Amygdala (tissue), 56 donors: ENCODE data around the gene EIF2B4.

ENCODE experiments used
- DNase-seq, 56 donors: peaks; one replicate each; lab custom pipeline; 2025; lab: John Stamatoyannopoulos, UW

Gene EIF2B4

DNA sequence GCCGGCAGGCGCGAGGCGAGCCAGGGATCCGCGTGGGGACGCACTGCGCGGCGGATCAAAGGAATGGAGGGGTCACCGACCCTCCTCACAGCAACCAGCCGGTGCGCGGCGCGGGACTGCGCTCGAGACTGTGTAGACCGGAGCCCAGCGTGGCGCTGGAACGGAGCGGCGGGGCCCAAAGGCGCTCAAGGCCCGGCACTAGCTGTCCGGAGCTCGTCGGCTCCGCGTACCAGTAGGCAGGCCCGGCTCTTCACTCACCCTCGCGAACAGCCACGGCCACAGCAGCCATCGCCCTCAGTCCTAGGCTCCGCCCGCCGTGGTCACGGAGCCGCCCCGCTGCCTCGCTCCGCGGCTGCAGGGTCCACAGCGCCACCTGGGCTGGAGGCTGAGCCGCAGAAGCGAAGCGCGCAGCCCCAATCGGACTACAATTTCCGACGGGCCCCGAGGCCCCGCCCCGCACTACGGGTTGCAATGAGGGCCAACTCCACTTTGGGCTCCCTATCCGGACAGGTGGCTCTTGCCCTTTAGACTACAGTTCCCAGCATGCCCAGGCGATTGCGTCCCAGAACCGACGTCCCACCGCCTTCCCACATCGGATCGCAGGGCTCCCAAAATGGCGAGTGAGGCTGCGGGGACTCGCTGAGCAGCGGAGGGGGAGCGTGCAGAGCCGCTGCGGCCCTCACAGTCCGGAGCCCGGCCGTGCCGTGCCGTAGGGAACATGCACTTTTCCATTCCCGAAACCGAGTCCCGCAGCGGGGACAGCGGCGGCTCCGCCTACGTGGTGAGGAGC lies at the start of gene EIF2B4, which contains the start of gene SNX17:
EIF2B4 (minus strand) TSS at position 313 of the 790 bp plus-strand sequence; CDS start at position 289, 24 bp downstream.
SNX17 (plus strand) TSS at position 591 of the 790 bp plus-strand sequence; CDS start at position 719, 128 bp downstream.
- peak; percentile 53 to 100 (median 99) for DNase-seq

GRCh38 chr2:27416151-27416550 lies 46.0 kb upstream of the EIF2B4 start:
- DNase-seq, result no peak

DNA sequence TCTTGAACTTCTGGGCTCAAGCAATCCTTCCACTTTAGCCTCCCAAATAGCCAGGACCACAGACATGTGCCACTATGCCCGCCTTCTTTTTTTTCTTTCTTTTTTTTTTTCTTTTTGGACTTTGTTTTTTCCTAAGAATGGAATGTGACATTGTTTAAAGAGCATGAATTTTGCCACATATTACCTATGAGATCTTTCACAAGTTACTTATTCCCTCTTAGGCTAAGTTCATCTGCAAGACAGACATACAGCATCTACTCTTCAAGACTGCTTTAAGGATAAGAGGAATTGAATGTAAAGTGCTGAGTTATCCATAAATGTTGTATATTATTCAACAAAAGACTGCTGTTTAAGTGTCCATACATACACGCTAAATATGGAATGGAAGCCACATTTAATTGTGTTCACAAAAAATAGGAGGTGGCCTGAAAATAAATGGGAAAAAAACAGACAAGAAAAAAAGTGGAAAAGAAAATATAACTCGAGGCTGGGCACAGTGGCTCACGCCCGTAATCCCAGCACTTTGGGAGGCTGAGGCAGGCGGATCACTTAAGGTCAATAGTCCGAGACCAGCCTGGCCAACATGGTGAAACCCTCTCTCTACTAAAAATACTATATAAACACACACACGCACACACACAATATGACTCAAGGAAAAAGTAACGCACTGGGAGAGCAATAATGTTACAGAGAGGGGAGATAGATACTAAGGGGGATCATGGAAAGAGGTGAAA lies 42.4 kb upstream of the EIF2B4 start:
- no peak for DNase-seq

GRCh38 chr2:27409321-27410073 lies 39.4 kb upstream of the EIF2B4 start, which contains the start of gene PPM1G:
Gene PPM1G, minus strand, starts transcription at chr2:27409591. Its CDS starts 169 bp downstream, at chr2:27409422.
- peak in 55 of 56 donors; percentile 56 to 97 (median 87) for DNase-seq

- DNase-seq, result peak in 2 of 56 donors; percentile 41 to 45
These were observed 38.6 kb upstream of the EIF2B4 start for GRCh38 chr2:27408601-27409320.

- peak in 1 of 56 donors; percentile 13 for DNase-seq
These were observed 37.8 kb upstream of the EIF2B4 start for GRCh38 chr2:27407798-27408491.

DNA sequence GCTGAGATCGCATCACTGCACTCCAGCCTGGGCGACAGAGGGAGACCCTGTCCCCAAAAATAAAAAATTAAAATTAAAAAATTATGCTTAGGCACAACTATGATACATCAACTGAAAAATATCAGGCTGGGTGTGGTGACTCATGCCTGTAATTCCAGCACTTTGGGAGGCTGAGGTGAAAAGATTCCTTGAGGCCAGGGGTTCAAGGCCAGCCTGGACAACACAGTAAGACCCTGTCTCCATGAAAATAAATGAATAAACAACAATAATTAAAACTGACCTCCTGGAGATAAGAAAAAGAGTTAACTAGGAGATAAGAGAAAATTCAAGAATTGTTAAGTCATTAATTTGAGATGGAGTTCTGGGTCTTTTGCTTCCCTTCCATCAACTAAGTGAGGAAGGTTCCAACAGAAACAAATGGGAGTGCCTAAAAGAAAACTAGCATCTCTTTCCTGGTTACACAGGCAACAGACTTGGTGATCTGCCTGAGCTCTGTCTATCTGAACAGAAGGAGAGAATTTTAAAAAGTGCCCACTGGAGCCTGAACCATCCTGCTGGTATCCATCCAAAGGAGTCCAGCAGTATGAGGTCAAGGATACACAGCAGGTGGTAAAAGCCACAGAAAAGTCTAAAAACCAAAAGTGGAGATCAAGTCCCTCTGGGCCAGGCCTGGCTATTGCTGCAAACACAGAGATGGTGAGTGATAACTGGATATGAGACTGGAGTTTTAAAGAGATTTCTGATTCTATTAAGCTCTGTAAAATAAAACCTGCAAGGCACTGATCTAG lies 30.4 kb upstream of the EIF2B4 start:
- no peak for DNase-seq

GRCh38 chr2:27398962-27399361 lies 28.8 kb upstream of the EIF2B4 start:
- no peak for DNase-seq

GRCh38 chr2:27393225-27393624 lies 23.1 kb upstream of the EIF2B4 start:
- no peak for DNase-seq

GRCh38 chr2:27390822-27391679 lies 20.9 kb upstream of the EIF2B4 start:
- no peak for DNase-seq

DNA sequence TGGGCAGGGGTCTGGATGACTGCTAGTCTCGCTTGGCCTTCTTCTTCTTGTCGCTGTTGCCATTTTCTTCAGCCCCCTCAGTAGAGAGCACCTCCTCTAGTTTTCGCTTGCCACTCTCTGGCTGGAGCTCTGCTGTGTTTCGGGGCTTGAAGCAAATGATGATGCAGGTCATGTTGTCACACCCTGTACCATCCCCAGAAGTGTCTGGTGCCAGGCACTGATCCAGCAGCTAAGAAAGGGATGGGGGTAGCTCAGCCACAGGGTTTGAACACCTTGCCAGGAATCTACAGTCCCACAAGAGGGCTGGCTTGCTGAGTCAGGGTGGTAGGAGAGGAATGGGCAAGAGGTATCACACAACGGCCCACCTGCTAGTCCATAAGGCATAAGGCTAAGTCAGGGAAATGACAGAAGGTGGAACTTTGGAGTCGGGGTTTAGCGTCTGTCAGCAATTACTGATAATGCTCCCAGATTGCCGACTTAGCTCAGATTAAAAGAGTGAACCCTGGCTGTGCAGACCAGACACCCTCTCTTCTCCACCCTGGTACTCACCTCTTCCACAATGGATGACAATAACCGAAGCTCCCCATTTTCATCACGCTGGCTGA lies 11.5 kb upstream of the EIF2B4 start:
- no peak for DNase-seq

- peak; percentile 72 to 99 (median 95) for DNase-seq
These were observed 10.7 kb upstream of the EIF2B4 start, which contains the start of gene ZNF513 for GRCh38 chr2:27380626-27381545. Gene ZNF513, minus strand, starts transcription at chr2:27380734. Its CDS starts 208 bp downstream, at chr2:27380526.

DNA sequence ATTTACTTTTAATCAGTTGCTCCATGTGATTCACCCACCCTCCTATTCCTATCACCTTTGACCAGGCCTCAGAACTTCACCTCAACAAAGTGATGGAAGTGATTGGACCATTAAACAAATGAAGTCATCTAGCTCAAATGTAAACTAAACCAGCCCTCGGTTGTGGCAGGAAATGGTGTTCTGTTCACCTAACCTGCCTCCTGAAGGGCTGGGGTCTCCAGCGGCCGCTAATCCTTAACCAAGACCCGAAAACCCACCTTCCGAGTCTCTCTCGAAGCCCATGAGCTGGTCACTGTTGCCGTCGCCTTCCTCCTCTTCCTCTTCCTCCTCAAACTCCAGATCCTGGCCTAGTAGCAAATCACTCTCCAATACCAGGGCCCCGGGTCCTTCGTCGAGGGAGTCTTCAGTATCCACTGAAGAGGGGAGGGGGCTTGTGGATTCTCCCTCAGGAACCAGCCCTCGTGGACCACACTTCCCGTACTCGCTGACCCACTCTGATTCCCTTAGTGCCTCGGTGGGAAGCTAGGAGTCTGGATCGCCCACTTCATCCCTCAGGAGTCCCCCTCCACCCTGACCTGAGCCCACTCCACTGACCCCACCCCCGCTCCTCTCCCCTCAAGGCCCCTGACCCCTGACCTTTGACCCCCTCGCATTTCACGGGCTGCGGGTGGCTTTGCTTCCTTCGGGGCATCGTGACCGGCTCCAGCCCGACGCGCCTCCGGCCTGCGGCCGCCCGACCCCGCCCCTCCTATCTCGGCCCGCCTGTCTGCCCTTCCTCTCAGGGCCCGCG lies 9.9 kb upstream of the EIF2B4 start:
- DNase-seq, result peak in 42 of 56 donors; percentile 34 to 89 (median 76)

DNA sequence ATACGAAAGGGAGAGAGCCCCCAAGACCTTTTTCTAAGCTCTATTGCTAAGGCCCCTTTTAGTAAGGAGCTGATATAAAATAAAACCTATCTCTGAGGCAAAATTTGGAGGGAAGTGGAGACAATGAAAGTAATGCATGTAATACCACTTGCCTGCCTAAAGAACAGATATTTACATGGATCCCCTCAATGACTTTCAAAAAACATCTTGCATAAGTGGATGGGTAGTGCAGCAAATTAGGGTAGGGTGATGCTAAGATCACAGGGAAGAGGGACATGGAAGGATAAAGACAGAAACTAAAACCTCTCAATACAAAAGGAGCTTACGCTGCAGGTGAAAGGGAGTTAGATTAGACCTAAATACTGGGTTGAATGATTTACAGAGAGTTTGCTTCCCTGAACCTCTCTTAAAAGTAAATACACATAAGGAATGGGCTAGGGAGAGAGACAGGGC lies 9.3 kb upstream of the EIF2B4 start:
- DNase-seq, result no peak

DNA sequence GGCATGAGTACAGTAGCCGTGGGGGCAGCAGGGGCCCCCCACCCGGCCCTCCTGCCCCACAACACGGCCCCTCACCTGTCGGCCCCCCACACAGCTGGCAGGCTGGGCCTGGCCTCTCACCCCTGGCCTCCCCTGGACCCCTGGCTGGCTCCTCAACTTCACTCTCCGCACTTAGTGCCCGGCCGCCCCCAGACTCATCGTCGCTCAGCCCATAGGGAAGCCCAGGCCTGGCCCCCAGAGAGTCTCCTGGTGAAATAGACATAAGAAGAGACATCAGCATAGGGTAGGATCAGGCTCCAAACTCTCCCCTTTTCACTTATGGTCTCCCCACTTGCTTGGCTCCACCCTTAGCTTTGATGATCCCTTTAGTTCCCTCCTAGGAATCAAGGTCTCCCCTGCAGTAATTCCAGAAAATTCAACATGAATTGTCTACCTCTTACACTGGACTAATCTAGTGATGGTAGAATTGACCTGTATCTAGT lies 8.7 kb upstream of the EIF2B4 start:
- DNase-seq, result no peak
